ENCODE results near the gene AATF.

GRCh38 chr17:36935671-36936454, 12.9 kb upstream of the AATF start:
- no peak for TF ChIP-seq E2F4 (CRISPR knock-in tag; IDR thresholded peaks at IDR 0.05; ENCODE audit: borderline replicate concordance, low read depth)
- no peak for TF ChIP-seq CTCF (IDR thresholded peaks at IDR 0.05)
- TF ChIP-seq MAX (CRISPR knock-in tag; IDR thresholded peaks at IDR 0.05): 0 out of 2 replicates have a peak, but pooled peaks have one; percentile 17
- peak; percentile 81 for TF ChIP-seq PRDM15 (CRISPR knock-in tag; IDR thresholded peaks at IDR 0.05)
- no peak for TF ChIP-seq SMAD4 (CRISPR knock-in tag; IDR thresholded peaks at IDR 0.05)
- no peak for TF ChIP-seq ZNF425 (CRISPR knock-in tag; conservative IDR thresholded peaks at IDR 0.05)
- TF ChIP-seq NFYB (CRISPR knock-in tag; conservative IDR thresholded peaks at IDR 0.05; ENCODE audit: low read depth): no peak
- TF ChIP-seq SMAD3 (CRISPR knock-in tag; IDR thresholded peaks at IDR 0.05; ENCODE audit: borderline replicate concordance): no peak
- no peak for TF ChIP-seq ATF2 (CRISPR knock-in tag; IDR thresholded peaks at IDR 0.05; ENCODE audit: borderline replicate concordance, low read depth)
- TF ChIP-seq ZNF281 (CRISPR knock-in tag; IDR thresholded peaks at IDR 0.05): peak; percentile 73; the same call in 1 of the 2 replicates
- TF ChIP-seq ZNF219 (CRISPR knock-in tag; IDR thresholded peaks at IDR 0.05; ENCODE audit: borderline replicate concordance): no peak
- no peak for TF ChIP-seq AFF4 (CRISPR knock-in tag; IDR thresholded peaks at IDR 0.05; ENCODE audit: borderline replicate concordance)
- TF ChIP-seq NR2C2 (CRISPR knock-in tag; IDR thresholded peaks at IDR 0.05): no peak
- no peak for TF ChIP-seq FOXP1 (CRISPR knock-in tag; IDR thresholded peaks at IDR 0.05; ENCODE audit: borderline replicate concordance)

All from WTC11 (cell line).